Peyer's patch (tissue), 4 donors: ENCODE results near the gene LRRC3B. TPM values are rescaled to one million over a fixed set of nuclear protein-coding genes. Genes with fewer than 3 reads are reported as not detected.

Source experiments
- DNase-seq, 3 donors: peaks; one replicate each; pipeline ENCODE4 v3.0.0-alpha.2; 2017 to 2019
- H3K27ac ChIP-seq, 4 donors: fragments of 200-600 bp; sonication (generic); one replicate each; pipeline ENCODE4 v1.5.1; 2016 to 2019
- H3K27me3 ChIP-seq, 2 donors: fragments of 200-600 bp; sonication (generic); one replicate each; pipeline ENCODE4 v1.5.1; 2019
- H3K36me3 ChIP-seq, 3 donors: fragments of 200-600 bp; sonication (generic); one replicate each; pipeline ENCODE4 v1.5.1; 2016 to 2019
- H3K4me1 ChIP-seq, 4 donors: fragments of 200-600 bp; sonication (generic); one replicate each; pipeline ENCODE4 v1.5.1; 2016 to 2019
- H3K4me3 ChIP-seq, 4 donors: fragments of 200-600 bp; sonication (generic); 1 replicate in 3 of 4; 2 replicates in 1 of 4; pipeline ENCODE4 v1.5.1; 2016 to 2019; ENCODE audit warnings: mild to moderate bottlenecking in 1 of 4
- H3K9me3 ChIP-seq, 4 donors: fragments of 200-600 bp; sonication (generic); one replicate each; pipeline ENCODE4 v1.5.1; 2016 to 2019; ENCODE audit warnings: mild to moderate bottlenecking in 1 of 4
- POLR2A ChIP-seq, 2 donors: fragments of 450-650 bp; IDR thresholded peaks; one replicate each; pipeline ENCODE4 v1.5.1; 2017; ENCODE audit warnings: antibody characterized with exemption in 2 of 2, mild to moderate bottlenecking in 2 of 2, moderate library complexity in 2 of 2
- total RNA-seq, 4 donors: library from RNA; depleted of rRNA; stranded (reverse); fragments of >200 nt; gene quantifications; one replicate each; pipeline ENCODE4 v1.1.0, GENCODE V29; 2016
- TF ChIP-seq, protein P1 (sequence below), 6 experiments: fragments of 450-650 bp in 4 of 6; fragments of 200-600 bp in 2 of 6; sonication (generic) in 1 of 6; IDR thresholded peaks; one replicate each; pipeline ENCODE4 v1.5.1; 2017 to 2019; ENCODE audit warnings: antibody characterized with exemption in 6 of 6, mild to moderate bottlenecking in 3 of 6, moderate library complexity in 1 of 6

Gene LRRC3B
- total RNA-seq, 4 donors from 2014 or later, result not detected

GRCh38 chr3:26653811-26654425, 31.3 kb downstream of the LRRC3B start:
- Histone ChIP-seq H3K4me3 (no peak overlapping the region), H3K27ac (no peak overlapping the region), H3K4me1 (no peaks in the 10 kb centered on the region), H3K27me3 (no peaks in the 10 kb centered on the region), H3K36me3 (no peaks in the 10 kb centered on the region), H3K9me3 (no peaks in the 10 kb centered on the region)
- no peak for DNase-seq
- TF ChIP-seq, protein P1, sequence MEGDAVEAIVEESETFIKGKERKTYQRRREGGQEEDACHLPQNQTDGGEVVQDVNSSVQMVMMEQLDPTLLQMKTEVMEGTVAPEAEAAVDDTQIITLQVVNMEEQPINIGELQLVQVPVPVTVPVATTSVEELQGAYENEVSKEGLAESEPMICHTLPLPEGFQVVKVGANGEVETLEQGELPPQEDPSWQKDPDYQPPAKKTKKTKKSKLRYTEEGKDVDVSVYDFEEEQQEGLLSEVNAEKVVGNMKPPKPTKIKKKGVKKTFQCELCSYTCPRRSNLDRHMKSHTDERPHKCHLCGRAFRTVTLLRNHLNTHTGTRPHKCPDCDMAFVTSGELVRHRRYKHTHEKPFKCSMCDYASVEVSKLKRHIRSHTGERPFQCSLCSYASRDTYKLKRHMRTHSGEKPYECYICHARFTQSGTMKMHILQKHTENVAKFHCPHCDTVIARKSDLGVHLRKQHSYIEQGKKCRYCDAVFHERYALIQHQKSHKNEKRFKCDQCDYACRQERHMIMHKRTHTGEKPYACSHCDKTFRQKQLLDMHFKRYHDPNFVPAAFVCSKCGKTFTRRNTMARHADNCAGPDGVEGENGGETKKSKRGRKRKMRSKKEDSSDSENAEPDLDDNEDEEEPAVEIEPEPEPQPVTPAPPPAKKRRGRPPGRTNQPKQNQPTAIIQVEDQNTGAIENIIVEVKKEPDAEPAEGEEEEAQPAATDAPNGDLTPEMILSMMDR (IDR thresholded peaks at IDR 0.05), result no peak
- no peak for TF ChIP-seq POLR2A (IDR thresholded peaks at IDR 0.05)

DNA sequence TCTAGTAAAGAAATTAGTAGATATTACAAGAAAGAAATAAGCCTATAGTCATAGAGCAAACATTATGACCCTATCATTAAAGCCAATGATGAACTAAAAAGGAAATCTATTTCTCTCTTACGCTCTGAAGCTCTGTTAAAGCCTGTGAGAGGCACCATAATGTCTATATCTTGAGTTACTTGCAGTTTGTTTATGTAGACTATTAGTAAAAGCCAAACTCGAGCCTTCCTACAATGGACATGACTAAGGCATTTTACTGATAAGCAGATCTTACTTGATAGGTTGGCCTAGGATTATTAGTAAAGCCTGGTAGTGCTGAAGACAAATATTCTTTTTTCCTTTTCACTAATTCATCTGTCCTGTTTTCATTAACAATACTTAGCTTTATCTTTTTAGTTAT, 32.7 kb downstream of the LRRC3B start:
- Histone ChIP-seq H3K27ac (no peak overlapping the region), H3K4me1 (no peaks in the 10 kb centered on the region), H3K9me3 (no peaks in the 10 kb centered on the region), H3K27me3 (no peaks in the 10 kb centered on the region), H3K4me3 (no peak overlapping the region), H3K36me3 (no peaks in the 10 kb centered on the region)
- TF ChIP-seq POLR2A (IDR thresholded peaks at IDR 0.05), result no peak
- no peak for DNase-seq

GRCh38 chr3:26657348-26657976, 34.9 kb downstream of the LRRC3B start:
- Histone ChIP-seq H3K4me3 (no peak overlapping the region), H3K27me3 (no peaks in the 10 kb centered on the region), H3K36me3 (no peaks in the 10 kb centered on the region), H3K27ac (no peak overlapping the region), H3K4me1 (no peaks in the 10 kb centered on the region), H3K9me3 (no peaks in the 10 kb centered on the region)
- no peak for DNase-seq
- TF ChIP-seq, protein P1 (IDR thresholded peaks at IDR 0.05), result no peak
- no peak for TF ChIP-seq POLR2A (IDR thresholded peaks at IDR 0.05)

DNA sequence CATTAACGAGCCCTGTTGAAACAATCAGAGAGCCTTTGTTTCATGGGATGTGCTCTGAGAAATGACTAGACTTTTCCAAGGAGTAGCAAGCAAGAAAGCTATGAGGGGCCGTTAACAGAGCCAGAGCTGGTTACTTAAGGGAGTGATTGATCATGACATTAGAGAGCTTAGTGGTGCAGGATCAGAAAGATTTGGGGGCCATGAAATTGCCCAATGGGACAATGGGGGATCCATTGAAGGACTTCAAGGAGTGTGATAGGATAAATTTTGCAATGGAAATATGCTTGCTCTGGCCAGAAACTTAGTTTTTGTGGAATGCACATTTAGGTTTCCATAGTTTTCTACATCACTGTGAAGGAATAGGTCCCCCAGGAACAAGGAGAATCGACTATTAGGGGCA, 45.6 kb downstream of the LRRC3B start:
- Histone ChIP-seq H3K4me3 (no peak overlapping the region), H3K36me3 (no peaks in the 10 kb centered on the region), H3K4me1 (no peaks in the 10 kb centered on the region), H3K27me3 (no peaks in the 10 kb centered on the region), H3K9me3 (no peaks in the 10 kb centered on the region), H3K27ac (no peak overlapping the region)
- no peak for TF ChIP-seq POLR2A (IDR thresholded peaks at IDR 0.05)
- TF ChIP-seq, protein P1 (IDR thresholded peaks at IDR 0.05), result no peak
- no peak for DNase-seq

DNA sequence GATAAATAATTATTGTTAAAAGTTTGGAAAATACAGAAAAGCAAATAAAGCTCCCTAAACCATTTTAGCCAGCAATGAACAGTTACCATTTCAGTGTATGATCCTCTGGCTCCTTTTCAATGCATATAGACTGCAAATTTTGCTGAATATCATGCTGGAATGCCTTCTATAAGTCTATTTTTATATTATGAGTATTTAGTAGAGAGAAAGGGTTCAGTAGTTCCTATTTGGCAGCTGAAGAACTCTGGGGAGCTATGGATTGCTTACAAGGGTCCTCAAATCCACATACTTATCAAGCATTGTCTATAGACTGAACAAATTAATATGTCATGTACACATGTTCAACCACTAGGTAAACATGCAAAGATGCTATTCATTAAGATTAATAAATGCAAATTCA, 46.1 kb downstream of the LRRC3B start:
- DNase-seq, result no peak
- TF ChIP-seq, protein P1 (IDR thresholded peaks at IDR 0.05), result no peak
- TF ChIP-seq POLR2A (IDR thresholded peaks at IDR 0.05), result no peak
- Histone ChIP-seq H3K36me3 (no peaks in the 10 kb centered on the region), H3K9me3 (no peaks in the 10 kb centered on the region), H3K4me3 (no peak overlapping the region), H3K4me1 (no peaks in the 10 kb centered on the region), H3K27me3 (no peaks in the 10 kb centered on the region), H3K27ac (no peak overlapping the region)

GRCh38 chr3:26675336-26675735, 52.8 kb downstream of the LRRC3B start:
- DNase-seq, result no peak
- Histone ChIP-seq H3K4me3 (no peak overlapping the region), H3K9me3 (no peaks in the 10 kb centered on the region), H3K27ac (no peak overlapping the region), H3K27me3 (no peaks in the 10 kb centered on the region), H3K36me3 (no peaks in the 10 kb centered on the region), H3K4me1 (no peaks in the 10 kb centered on the region)
- no peak for TF ChIP-seq POLR2A (IDR thresholded peaks at IDR 0.05)
- TF ChIP-seq, protein P1 (IDR thresholded peaks at IDR 0.05), result no peak
